Measurements from ENCODE around the gene GCN1.

DNA sequence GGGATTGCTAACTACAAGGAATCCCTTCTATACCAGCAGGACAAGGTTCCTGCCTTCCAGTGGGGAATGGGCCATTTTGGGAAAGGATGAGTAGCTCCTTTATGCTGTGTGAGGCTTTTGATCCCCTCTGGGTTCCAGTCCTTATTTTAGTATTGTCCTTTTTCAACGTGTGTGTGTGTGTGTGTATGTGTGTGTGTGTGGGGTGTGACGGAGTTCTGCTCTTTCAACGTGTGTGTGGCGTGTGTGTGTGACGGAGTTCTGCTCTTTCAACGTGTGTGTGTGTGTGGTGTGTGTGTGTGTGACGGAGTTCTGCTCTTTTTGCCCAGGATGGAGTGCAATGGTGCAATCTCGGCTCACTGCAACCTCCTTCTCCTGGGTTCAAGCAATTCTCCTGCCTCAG, 105.4 kb downstream of the GCN1 start:
- no peak for TF ChIP-seq CTCF (IDR thresholded peaks at IDR 0.05; ENCODE audit: poor library complexity)
- no peak for TF ChIP-seq EZH2phosphoT487 (IDR thresholded peaks at IDR 0.05; ENCODE audit: low read depth, severe bottlenecking, unreplicated experiment)
- TF ChIP-seq EZH2 (IDR thresholded peaks at IDR 0.05; ENCODE audit: borderline replicate concordance): no peak
